Measurements from ENCODE around the gene CNTN4. TPM values are rescaled to one million over a fixed set of nuclear protein-coding genes. Genes with fewer than 3 reads are reported as not detected.

Gene CNTN4
- total RNA-seq, 1 donor from 2014 or later, result 2.6 TPM

DNA sequence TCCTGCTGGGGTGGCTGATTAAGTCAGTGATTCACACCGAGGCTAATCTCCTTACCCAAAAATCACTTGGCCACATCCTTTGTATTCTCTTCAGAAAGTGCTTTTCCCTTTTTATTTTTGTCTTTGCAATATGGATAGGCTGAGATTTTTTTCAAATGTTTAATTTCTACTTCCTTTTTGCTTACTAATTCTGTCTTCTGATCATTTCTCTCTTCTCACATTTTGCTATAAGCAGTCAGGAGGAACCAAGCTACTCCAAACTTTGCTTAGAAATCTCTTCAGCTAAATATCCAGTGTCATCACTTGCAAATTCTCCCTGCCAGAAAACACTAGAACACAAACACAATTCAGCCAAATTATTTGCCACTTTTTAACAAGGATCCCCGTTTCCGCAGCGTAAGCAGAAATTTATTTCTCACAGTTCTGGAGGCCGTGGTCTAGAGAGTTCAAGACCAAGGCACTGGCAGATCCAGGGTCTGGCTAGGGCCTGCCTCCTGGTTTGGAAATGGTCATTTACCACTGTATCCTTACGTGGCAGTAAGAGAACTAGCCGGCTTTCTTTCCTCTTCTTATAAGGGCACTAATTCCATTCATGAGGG is 906.6 kb downstream of the CNTN4 start:
- DNase-seq (no peak), ATAC-seq (ENCODE audit: poor library complexity) (no peak)
- intact Hi-C loops (cut with DNase I), result no loop called here

DNA sequence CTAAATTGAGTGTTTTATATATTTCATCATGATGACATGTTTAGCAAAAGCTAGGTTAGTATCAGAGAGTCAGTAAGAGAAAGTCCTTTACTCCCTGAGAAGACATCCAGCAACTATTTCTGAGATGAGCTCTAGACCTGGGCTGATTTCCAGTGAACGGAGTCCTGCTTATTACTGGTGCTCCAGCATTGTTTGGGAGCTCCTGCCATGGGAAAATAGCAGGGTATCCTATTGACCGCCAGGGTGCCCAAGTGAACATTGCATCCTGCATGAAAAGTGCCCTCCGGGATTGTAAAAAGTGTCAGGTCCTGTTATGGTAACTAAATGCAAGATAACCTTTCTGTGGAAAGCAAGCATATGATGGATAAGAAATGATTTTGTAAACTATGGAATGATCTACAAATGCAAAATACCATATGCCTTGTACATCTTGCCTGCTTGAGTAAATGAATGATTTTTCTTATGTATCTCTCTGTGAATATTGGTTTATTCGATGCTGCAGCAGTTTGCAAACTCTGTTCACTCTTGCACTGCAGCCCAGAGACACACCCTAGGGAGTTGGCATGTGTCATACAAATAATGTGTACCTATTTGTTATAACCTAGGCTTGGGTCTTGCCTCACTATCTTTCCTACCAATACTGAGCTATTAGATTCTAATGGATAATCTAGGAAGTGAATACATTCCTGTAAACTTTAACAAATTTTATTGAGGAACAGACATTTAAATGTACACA is 914.8 kb downstream of the CNTN4 start:
- intact Hi-C loops (cut with DNase I), result no loop called here
- no peak for ATAC-seq (ENCODE audit: poor library complexity)
- no peak for DNase-seq

DNA sequence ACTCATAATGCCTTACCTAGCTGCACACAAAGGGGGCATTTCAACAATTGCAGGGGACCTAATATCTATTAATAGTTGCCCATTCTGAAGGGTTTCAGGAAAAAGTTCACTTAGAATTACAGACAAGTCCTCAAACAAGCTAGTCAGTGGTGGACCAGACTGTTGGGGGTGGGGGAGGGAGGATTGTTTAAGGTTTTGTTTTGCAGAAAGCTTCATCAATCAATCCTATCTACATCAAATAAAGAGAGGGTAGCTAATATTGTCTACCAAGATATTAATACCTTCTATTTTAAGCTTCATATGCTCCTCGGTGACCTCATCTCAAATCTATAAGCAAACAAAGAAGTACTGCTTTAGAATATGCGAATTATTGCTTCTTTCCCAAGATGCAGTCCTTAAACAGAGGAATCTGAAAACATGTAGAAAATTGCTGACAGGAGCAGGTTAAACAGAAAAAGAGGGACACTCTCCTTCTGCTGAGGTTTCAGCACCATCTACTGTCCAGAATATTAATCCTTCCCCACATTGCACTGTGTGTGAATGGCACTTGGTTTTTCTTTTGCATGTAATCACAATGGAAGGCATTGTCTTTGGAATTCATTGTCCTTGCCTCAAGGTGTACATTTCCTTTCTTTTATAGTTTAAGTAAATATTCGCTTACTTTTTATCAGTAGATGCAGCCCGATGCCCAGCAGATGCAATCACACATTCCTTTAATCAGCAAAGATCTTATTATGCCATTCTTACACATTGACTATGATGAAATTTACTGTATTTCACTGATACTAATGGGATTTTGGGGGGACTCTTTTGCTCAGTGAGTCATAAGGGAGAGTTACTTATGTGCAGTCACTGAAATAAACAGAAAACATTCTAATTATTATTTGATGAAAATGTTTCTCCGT is 916.8 kb downstream of the CNTN4 start:
- DNase-seq, result no peak
- intact Hi-C loops (cut with DNase I), result loop anchor here (5.0 kb wide), 1 partner anchor 748 kb away; no protein-coding TSS in a partner anchor
- ATAC-seq (ENCODE audit: poor library complexity), result peak; percentile 87

DNA sequence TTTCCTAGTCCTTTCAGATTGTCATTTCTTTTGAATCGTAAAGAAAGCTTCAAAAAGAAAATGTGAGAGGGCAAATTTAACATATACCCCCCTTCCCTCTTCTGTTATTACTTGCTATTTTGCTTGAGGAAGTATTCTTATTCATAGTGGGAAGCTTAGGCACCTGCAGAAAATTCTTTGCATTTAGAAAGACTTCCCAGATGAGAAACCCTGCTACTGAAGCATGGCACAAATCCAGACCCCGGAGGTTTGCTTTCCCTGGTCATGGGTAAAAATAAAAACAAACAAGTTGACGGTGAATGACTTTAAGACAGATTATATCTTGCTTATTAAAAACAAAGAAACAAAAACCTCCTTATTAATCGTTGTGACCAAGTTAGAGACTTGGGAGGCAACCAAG is 917.6 kb downstream of the CNTN4 start:
- intact Hi-C loops (cut with DNase I), result loop anchor here (5.0 kb wide), 1 partner anchor 749 kb away; no protein-coding TSS in a partner anchor
- DNase-seq (no peak), ATAC-seq (ENCODE audit: poor library complexity) (no peak)

DNA sequence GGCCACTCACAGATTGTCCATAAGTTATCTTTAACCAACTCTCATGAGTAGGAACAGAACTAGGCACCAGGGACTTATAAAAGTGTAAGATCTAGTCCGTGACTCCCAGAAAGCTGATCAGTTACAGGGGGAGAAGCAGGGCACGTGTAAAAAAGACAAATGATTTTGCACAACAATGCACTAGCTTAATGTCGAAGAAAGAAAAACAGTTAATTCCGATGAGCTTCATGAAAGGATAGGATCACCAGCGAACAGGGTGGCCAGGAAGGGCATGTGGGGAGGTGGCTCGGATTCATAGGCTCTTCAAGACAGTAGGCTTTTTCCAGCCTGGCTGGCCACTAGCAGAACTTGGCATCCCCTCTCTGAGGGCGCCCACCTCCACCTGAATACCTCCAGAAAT is 921.5 kb downstream of the CNTN4 start:
- intact Hi-C loops (cut with DNase I), result no loop called here
- DNase-seq, result no peak

DNA sequence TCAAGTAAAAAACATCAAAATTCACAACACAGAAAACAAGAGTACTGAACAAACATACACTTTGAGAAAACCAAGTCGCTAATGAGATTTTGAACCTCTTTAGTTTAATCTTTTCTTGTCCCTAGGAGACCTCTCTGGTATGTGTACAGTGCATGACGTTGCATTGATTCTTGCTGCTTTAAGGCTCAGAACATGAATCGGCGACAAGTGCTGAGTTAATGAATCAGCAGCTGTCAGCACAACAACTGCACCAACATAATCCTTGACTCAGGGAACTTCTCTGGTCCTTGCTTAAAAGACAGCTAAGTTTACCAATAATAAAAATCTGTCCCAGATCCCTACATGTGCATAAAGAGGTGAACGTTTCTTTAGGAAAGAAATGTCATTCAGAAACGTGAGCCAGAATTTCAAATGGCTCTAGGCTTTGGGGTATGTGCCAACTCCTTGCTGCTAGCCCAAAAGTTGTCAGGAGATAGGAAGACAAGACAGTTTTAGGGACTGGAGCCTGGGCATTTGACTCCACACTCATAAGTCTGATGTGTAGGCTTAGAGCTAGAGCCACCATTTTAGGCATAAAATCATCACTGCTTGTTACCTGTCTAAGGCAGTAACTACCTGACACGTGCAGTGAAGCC is 924.6 kb downstream of the CNTN4 start:
- intact Hi-C loops (cut with DNase I), result no loop called here
- ATAC-seq (ENCODE audit: poor library complexity) (no peak), DNase-seq (no peak)

More for the DNA sequence above, 921.5 kb downstream of the CNTN4 start:
- no peak for ATAC-seq (ENCODE audit: poor library complexity)

DNA sequence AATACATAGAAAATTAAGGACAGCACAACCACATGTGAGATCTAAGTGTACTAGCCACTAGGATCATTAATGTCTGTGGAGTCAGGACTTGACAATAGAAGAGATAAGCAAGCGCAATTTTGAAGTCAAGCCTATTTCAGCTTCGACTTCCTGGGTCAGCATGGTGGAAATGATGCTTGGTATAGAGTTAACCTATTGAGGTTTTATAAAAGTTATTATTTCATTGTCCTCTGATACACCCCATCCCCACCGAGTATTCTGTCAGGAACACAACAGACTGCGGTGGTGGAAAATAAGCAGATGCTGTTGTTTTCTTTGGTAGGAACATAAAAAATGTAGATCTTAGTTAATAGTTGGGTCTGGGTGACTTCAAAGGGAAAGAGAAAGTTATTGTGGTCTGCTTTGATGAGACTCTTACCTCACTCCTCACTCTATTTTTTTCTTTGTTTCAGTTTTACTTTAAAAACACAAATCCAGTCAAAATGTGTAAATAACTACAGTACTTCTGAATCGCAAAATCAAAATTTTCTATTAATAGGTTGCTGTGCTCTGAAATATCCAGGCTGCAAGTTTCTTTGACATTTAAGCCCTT is 929.4 kb downstream of the CNTN4 start:
- ATAC-seq (ENCODE audit: poor library complexity) (no peak), DNase-seq (no peak)
- intact Hi-C loops (cut with DNase I), result no loop called here

DNA sequence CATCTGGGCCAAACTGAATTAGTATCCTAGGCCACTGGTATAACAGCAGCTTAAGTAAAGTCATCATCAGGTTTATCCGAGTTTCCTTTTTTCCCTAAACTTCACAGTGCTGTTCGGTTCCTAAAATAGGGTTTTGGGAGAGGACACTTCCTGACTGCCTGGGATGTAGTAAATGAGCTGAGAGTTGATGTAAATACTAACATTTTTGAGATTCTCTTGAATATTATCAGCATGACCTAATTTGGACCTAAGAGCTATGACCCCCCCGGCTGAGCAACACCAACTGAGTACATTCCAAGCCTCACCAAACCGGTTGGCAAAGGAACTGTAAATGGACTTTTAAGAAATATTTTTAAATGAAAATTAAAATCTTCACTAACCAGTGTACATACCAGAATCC is 932.7 kb downstream of the CNTN4 start:
- DNase-seq, result no peak
- intact Hi-C loops (cut with DNase I), result no loop called here
- ATAC-seq (ENCODE audit: poor library complexity), result no peak

DNA sequence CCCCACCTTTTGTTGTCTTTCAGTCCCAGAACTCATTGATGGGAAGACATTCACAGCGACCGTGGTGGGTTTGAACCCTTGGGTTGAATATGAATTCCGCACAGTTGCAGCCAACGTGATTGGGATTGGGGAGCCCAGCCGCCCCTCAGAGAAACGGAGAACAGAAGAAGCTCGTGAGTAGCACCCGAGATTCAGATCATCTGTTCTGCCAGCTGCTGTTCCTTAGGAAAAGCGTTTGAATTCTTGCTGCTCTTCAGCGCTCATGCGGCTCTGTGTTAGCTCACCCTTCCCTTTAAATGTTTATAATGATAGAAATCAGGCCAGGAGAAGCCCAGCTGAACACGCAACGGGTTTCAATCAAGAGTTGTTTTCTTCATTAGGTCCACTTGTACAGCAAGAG is 938.5 kb downstream of the CNTN4 start:
- no peak for ATAC-seq (ENCODE audit: poor library complexity)
- intact Hi-C loops (cut with DNase I), result no loop called here

DNA sequence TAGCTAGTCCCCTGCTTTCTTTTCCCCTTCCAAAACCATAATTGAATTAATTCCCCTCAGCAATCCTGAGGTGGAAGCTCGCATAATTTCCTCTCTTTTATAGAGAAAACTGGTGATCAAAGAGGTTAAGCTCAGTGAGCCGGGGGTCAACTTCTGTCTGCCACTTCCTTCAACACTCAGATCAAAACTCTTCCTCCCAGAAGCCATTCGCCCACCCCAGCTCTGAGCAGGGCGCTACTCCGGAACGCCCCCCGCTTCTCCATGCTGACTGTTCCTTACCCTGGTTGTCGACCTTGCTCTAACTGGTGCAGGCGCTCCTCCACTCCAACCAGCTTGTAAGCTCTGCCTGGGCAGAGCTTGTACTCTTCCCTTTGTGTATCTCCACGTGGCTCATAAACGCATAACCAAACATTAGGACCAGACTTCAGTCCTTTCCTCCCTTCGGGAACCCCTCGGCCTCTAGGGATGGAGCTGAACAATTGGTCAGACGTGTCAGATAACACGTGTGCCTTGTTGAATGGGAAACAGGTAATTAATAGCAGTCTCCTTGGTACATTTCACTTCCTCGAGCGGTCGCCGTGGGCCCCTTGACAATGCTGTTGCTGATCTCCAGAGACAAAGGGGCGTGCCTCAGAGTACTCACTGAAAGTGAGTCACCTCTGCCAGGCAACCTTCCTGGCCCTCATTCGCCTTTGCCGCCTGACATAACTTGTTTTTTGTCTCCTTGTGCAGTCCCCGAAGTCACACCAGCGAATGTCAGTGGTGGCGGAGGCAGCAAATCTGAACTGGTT is 939.7 kb downstream of the CNTN4 start:
- intact Hi-C loops (cut with DNase I), result no loop called here
- ATAC-seq (ENCODE audit: poor library complexity), result no peak
- DNase-seq, result no peak

More for the DNA sequence above, 938.5 kb downstream of the CNTN4 start:
- no peak for DNase-seq

DNA sequence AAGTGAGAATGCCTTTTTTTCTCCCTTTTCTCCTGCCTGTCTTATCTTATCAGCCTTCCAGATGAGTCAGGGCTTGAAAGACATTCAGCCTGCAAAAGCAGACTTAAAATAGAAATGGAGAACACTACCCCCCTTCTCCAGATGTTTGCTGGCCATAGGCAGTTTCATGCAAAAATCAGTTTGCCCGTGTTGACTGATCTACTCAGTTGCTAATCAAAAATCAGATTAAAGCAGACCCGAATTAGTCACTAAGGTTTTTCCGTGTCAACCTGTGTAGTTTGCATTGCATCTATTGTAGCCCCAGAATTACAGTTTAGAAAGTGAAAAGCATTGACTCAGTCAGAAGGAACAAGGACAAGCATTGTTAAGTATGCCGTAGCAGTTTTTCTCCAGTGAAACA is 955.3 kb downstream of the CNTN4 start:
- ATAC-seq (ENCODE audit: poor library complexity), result no peak
- intact Hi-C loops (cut with DNase I), result no loop called here
- no peak for DNase-seq

DNA sequence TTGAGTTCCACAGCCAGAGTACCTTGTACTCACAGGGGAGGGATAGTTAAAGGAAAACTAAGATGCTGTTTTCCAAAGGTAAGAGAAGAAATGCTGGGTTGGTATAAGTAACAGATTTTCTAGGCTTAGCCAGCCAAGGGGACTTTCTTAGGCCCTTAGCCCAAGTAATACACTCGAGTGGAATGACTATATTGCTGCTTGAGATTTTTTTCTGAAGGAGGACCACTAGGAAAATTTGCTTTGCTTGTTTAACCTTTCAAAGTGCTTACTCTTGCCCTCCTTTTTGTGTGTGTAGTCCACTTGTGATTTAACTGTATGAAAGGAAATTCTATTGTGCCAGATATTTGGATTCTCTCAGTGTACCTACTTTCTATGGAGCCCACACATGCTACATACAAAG is 961.0 kb downstream of the CNTN4 start:
- DNase-seq, result no peak
- no peak for ATAC-seq (ENCODE audit: poor library complexity)
- intact Hi-C loops (cut with DNase I), result no loop called here

DNA sequence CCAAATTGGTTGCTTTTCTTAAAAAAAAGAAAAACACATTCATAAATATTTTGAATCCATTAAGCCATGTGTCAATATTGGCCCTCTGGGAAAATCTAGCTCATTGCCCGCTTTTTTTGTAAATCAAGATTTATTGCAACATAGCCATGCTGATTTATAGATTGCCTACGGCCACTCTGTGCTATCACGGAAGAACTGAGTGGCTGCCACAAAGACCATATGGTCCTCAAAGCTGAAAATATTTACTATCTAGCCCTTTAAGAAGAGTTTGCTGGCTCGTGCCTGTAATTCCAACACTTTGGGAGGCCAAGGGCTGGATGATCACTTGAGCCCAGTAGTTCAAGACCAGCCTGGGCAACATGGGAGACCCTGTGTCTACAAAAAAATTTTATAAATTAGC is 965.6 kb downstream of the CNTN4 start:
- intact Hi-C loops (cut with DNase I), result no loop called here
- DNase-seq, result no peak
- ATAC-seq (ENCODE audit: poor library complexity), result no peak

DNA sequence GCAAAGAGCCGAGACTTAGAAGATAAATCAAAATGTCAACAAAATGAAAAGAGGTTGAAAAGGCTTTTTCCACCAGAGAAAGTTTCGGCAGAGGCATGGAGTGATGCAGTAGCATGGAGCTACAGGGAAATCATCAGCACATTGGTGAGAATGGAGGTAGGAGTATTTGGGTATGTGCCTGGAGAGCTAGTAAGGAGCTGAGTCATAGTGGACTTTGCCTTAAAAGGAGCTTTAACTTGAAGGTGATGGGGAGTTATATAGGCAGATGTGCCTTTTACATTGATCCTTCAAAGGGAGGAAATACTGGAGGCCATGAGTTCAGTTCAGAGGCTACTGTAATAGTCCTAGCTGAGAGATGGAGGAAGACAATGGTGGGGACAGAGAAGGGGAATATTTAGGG is 967.2 kb downstream of the CNTN4 start:
- DNase-seq (no peak), ATAC-seq (ENCODE audit: poor library complexity) (no peak)
- intact Hi-C loops (cut with DNase I), result no loop called here

DNA sequence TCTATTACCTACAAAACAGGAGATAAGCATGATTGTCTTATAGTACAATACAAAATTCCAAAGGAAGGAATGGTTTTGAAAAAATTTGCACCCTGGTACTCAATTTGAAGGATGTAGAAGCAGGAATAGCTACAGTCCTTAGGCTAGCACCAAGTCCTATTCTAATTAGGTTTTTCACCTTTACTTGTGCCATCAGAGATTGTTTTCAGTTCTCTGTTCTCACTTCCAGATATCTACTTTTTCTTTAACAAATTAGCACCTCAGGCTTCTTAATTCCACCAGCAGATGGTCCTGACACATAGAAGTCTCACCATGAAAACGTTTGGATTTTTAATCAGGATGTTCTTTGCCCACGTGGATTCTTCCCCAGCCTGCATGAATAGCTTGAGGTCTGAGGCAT is 967.7 kb downstream of the CNTN4 start:
- DNase-seq (no peak), ATAC-seq (ENCODE audit: poor library complexity) (no peak)
- intact Hi-C loops (cut with DNase I), result no loop called here

DNA sequence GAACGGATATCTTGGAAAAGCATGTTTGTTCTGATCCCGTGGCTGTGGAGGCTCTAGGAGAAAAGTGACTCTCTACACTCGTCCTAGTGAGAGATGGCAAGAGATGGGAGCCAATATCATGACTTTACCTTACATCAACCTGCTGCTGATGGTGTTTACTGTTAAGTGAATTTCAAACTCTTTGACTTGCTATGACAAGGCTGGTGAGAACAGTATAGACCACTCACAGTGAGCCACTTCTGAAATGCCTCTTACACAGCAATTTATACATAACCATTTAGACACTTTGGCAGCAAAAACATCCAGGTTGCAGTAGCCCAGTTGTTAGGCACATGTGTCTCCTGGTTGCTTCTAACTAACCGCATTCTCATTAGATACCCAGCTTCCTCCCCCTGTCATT is 968.2 kb downstream of the CNTN4 start:
- ATAC-seq (ENCODE audit: poor library complexity), result no peak
- intact Hi-C loops (cut with DNase I), result no loop called here
- DNase-seq, result no peak

DNA sequence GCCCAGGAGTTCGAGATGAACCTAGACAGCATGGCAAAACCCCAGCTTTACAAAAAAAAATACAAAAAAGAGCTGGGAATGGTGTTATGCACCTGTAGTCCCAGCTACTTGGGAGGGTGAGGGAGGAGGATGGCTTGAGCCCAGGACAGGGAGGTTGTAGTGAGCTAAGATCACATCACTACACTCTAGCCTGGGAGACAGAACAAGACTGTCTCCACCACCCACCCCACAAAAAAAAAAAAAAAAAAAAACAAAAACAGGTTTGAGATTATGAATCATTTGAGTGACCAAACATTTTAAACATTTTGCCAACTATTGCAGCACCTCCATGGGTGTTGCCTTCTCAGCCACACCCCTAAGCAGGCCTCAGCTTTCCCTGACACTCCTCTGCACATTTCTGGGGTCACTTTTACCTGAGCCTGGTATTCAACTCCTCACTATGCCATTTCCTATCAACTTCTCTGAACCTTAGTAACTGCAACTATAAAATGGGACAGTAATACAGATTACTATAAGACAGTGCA is 969.8 kb downstream of the CNTN4 start:
- ATAC-seq (ENCODE audit: poor library complexity), result no peak
- intact Hi-C loops (cut with DNase I), result no loop called here

DNA sequence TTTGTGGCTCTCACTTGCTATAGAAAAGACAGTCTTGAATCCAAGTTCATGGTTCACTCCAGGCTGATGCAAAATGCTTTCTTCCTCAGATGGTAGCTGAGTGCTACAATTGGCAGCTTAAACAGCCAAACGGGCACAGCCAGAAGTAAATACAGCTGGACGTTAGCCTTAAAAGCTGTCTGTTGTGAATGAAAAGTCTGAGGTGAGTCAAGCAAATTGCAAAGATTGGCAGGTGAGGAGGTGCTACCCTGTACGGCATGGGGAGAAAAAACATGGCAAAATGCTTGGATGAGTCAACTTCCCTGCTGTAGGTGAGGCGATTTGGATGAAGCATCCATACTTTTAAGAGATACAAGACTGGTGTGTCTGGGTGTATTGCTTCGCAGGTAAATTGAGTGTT is 971.1 kb downstream of the CNTN4 start:
- DNase-seq (no peak), ATAC-seq (ENCODE audit: poor library complexity) (no peak)
- intact Hi-C loops (cut with DNase I), result no loop called here

More for the DNA sequence above, 969.8 kb downstream of the CNTN4 start:
- no peak for DNase-seq

Measured in Right ventricle myocardium superior (tissue), 1 donor.